Measurements from ENCODE around the gene TMEM141. TPM values are rescaled to one million over a fixed set of nuclear protein-coding genes. Genes with fewer than 3 reads are reported as not detected.

TMEM141 gene
- total RNA-seq, 4 donors from 2014 or later = 22.2 to 68.8 (median 54.4) TPM

- TF ChIP-seq CTCF (IDR thresholded peaks at IDR 0.05; ENCODE audit: low read depth) = no peak
These were observed 45.0 kb upstream of the TMEM141 start for GRCh38 chr9:136746155-136746490.

- TF ChIP-seq CTCF (IDR thresholded peaks at IDR 0.05; ENCODE audit: low read depth) = no peak
These were observed 44.5 kb upstream of the TMEM141 start for GRCh38 chr9:136746621-136747020.

- TF ChIP-seq CTCF (IDR thresholded peaks at IDR 0.05; ENCODE audit: low read depth) = no peak
These were observed 43.7 kb upstream of the TMEM141 start for GRCh38 chr9:136747161-136748060.

GRCh38 chr9:136748201-136748600 is 42.9 kb upstream of the TMEM141 start, which contains the start of gene LCN6:
TSS of gene LCN6 (minus strand) at chr9:136748525. CDS start at chr9:136748483, 42 bp downstream.
- no peak for TF ChIP-seq CTCF (IDR thresholded peaks at IDR 0.05; ENCODE audit: low read depth)

- no peak for TF ChIP-seq CTCF (IDR thresholded peaks at IDR 0.05; ENCODE audit: low read depth)
These were observed 42.2 kb upstream of the TMEM141 start for GRCh38 chr9:136748666-136749611.

- no peak for TF ChIP-seq CTCF (IDR thresholded peaks at IDR 0.05; ENCODE audit: low read depth)
These were observed 40.6 kb upstream of the TMEM141 start for GRCh38 chr9:136750526-136750925.

- no peak for TF ChIP-seq CTCF (IDR thresholded peaks at IDR 0.05; ENCODE audit: low read depth)
These were observed 39.9 kb upstream of the TMEM141 start for GRCh38 chr9:136751244-136751643.
